K562 (cell line): ENCODE measurements around the gene PDE6G. TPM values are rescaled to one million over a fixed set of nuclear protein-coding genes. Genes with fewer than 3 reads are reported as not detected.

ENCODE experiments used
- CREB1 ChIP-seq, 2 experiments: sonication (generic) in 1 of 2; formaldehyde crosslinking in 1 of 2; IDR thresholded peaks; 2 replicates each; pipeline versions ENCODE4 v1.6.1 to v1.8.0; 2012 to 2022; ENCODE audit warnings: inconsistent platforms in 1 of 2, mild to moderate bottlenecking in 1 of 2, missing genetic modification reagents in 1 of 2, moderate library complexity in 1 of 2
- CTCFL ChIP-seq: IDR thresholded peaks from 2 replicates; pipeline ENCODE4 v1.6.1; 2011; ENCODE audit warnings: borderline replicate concordance, low read depth, mild to moderate bottlenecking, moderate library complexity, low read length; ENCODE audit not compliant: insufficient read depth, poor library complexity, severe bottlenecking
- EP300 ChIP-seq: IDR thresholded peaks from 2 replicates; pipeline ENCODE4 v1.6.1; 2012; ENCODE audit warnings: low read length, improper control_type of control experiment
- ERF ChIP-seq: fragments of 450-650 bp; formaldehyde crosslinking; IDR thresholded peaks from 2 replicates; pipeline ENCODE4 v1.4.0; 2020; ENCODE audit warnings: mild to moderate bottlenecking, mixed read lengths
- FOS ChIP-seq: IDR thresholded peaks from 3 replicates; pipeline ENCODE4 v1.6.1; 2011; ENCODE audit not compliant: insufficient read length; ENCODE audit errors: extremely low read depth
- MTA3 ChIP-seq: fragments of 450-650 bp; formaldehyde crosslinking; IDR thresholded peaks from 2 replicates; pipeline ENCODE4 v1.6.1; 2017; ENCODE audit warnings: mild to moderate bottlenecking, borderline replicate concordance
- MYNN ChIP-seq, 2 experiments: sonication (generic); formaldehyde crosslinking in 1 of 2; IDR thresholded peaks; 2 replicates each; pipeline versions ENCODE4 v1.5.0 to v1.6.1; 2016 to 2020; ENCODE audit warnings: antibody characterized with exemption in 1 of 2, missing genetic modification reagents in 1 of 2
- PHB2 ChIP-seq: fragments of 450-650 bp; IDR thresholded peaks from 2 replicates; pipeline ENCODE4 v1.6.1; 2017; ENCODE audit warnings: low read depth
- POLR2A ChIP-seq: fragments of 450-650 bp; conservative IDR thresholded peaks from 2 replicates; pipeline ENCODE4 v1.6.1; 2016
- POLR2B ChIP-seq: fragments of 450-650 bp; IDR thresholded peaks from 2 replicates; pipeline ENCODE4 v1.6.1; 2018; ENCODE audit warnings: low read depth; ENCODE audit not compliant: partially characterized antibody
- RBFOX2 ChIP-seq: fragments of 200-400 bp; formaldehyde crosslinking; IDR thresholded peaks from 2 replicates; pipeline ENCODE4 v1.6.1; 2017; ENCODE audit warnings: low read depth, mild to moderate bottlenecking, low read length, moderate library complexity
- RBM39 ChIP-seq: fragments of 200-400 bp; formaldehyde crosslinking; optimal IDR thresholded peaks from 2 replicates; pipeline ENCODE3; 2018; ENCODE audit warnings: low read depth, low read length
- SOX6 ChIP-seq: fragments of 450-650 bp; IDR thresholded peaks from 2 replicates; pipeline ENCODE4 v1.6.1; 2014; ENCODE audit warnings: mild to moderate bottlenecking
- ZBTB33 ChIP-seq: sonication (generic); formaldehyde crosslinking; IDR thresholded peaks from 2 replicates; pipeline ENCODE4 v1.8.1; 2023; ENCODE audit warnings: mild to moderate bottlenecking, missing genetic modification reagents
- ZBTB7A ChIP-seq: IDR thresholded peaks from 2 replicates; pipeline ENCODE4 v1.6.1; 2011; ENCODE audit warnings: low read depth, mild to moderate bottlenecking, low read length, moderate library complexity, borderline replicate concordance; ENCODE audit not compliant: control insufficient read depth
- ZBTB9 ChIP-seq: fragments of 450-650 bp; formaldehyde crosslinking; IDR thresholded peaks from 2 replicates; pipeline ENCODE4 v1.4.0; 2020; ENCODE audit warnings: mild to moderate bottlenecking, moderate library complexity
- ZNF175 ChIP-seq: fragments of 200-800 bp; sonication (Bioruptor generic); IDR thresholded peaks from 2 replicates; pipeline ENCODE4 v1.6.1; 2016; ENCODE audit warnings: low read depth, mild to moderate bottlenecking, missing genetic modification characterization, missing compliant biosample characterization
- polyA plus RNA-seq, 8 experiments: library from polyadenylated mRNA; depleted of rRNA in 4 of 8; stranded (reverse) in 5 of 8; unstranded in 3 of 8; fragments of >200 nt; fragmentation: Nextera tagmentation in 2 of 8; fragmentation: Illumina TruSeq in 1 of 8; extraction: Ambion mirVana in 2 of 8; extraction: Trizol in 1 of 8; gene quantifications; 2 replicates each; pipeline versions ENCODE4 v1.2.1 to v1.2.3, GENCODE V29; 2011 to 2014; ENCODE audit warnings: inconsistent platforms in 1 of 8, missing spikeins in 1 of 8
- total RNA-seq, 7 experiments: library from RNA; depleted of rRNA in 6 of 7; stranded (reverse); fragments of >200 nt in 6 of 7; fragmentation: Illumina TruSeq in 2 of 7; extraction: Trizol in 2 of 7; gene quantifications; 2 replicates each; pipeline versions ENCODE4 v1.2.1 to v1.2.3, GENCODE V29; 2011 to 2021; ENCODE audit warnings: low replicate concordance in 1 of 7
- TF ChIP-seq, protein P1 (sequence below): fragments of 200-800 bp; sonication (Bioruptor generic); IDR thresholded peaks from 2 replicates; pipeline ENCODE4 v1.6.1; 2017; ENCODE audit warnings: missing genetic modification characterization, missing compliant biosample characterization
- TF ChIP-seq, protein P2 (sequence below): fragments of 450-650 bp; formaldehyde crosslinking; IDR thresholded peaks from 2 replicates; pipeline ENCODE4 v1.4.0; 2020; ENCODE audit warnings: mild to moderate bottlenecking

PDE6G gene
- total and polyA plus RNA-seq, 9 of the 15 experiments (the other 6 are each of a cell fraction or from before 2014, with no cell fraction given): 0.14 to 0.59 TPM; not detected in 7

- TF ChIP-seq, protein P1, sequence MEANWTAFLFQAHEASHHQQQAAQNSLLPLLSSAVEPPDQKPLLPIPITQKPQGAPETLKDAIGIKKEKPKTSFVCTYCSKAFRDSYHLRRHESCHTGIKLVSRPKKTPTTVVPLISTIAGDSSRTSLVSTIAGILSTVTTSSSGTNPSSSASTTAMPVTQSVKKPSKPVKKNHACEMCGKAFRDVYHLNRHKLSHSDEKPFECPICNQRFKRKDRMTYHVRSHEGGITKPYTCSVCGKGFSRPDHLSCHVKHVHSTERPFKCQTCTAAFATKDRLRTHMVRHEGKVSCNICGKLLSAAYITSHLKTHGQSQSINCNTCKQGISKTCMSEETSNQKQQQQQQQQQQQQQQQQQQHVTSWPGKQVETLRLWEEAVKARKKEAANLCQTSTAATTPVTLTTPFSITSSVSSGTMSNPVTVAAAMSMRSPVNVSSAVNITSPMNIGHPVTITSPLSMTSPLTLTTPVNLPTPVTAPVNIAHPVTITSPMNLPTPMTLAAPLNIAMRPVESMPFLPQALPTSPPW (CRISPR knock-in tag): peak; percentile 45; the same call in 1 of the 2 replicates
- peak; percentile 67 for TF ChIP-seq POLR2A
- no peak for TF ChIP-seq CREB1 (IDR thresholded peaks at IDR 0.05)
- peak; percentile 39; the same call in 1 of the 2 replicates for TF ChIP-seq CREB1 (CRISPR knock-in tag; IDR thresholded peaks at IDR 0.05)
- TF ChIP-seq RBM39: peak; percentile 35
- TF ChIP-seq FOS: no peak
- TF ChIP-seq PHB2: no peak
- TF ChIP-seq MYNN (IDR thresholded peaks at IDR 0.05): peak; percentile 31; the same call in 1 of the 2 replicates
- TF ChIP-seq MYNN (CRISPR knock-in tag; IDR thresholded peaks at IDR 0.05): no peak
- TF ChIP-seq SOX6: no peak
- TF ChIP-seq, protein P2, sequence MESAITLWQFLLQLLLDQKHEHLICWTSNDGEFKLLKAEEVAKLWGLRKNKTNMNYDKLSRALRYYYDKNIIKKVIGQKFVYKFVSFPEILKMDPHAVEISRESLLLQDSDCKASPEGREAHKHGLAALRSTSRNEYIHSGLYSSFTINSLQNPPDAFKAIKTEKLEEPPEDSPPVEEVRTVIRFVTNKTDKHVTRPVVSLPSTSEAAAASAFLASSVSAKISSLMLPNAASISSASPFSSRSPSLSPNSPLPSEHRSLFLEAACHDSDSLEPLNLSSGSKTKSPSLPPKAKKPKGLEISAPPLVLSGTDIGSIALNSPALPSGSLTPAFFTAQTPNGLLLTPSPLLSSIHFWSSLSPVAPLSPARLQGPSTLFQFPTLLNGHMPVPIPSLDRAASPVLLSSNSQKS (CRISPR knock-in tag): no peak
- no peak for TF ChIP-seq ZNF175 (CRISPR knock-in tag)
- no peak for TF ChIP-seq EP300
- TF ChIP-seq POLR2B: peak; percentile 70
- peak; percentile 70; the same call in 1 of the 2 replicates for TF ChIP-seq MTA3
- 0 out of 2 replicates have a peak, but pooled peaks have one; percentile 21 for TF ChIP-seq ZBTB9 (CRISPR knock-in tag)
- peak; percentile 24 for TF ChIP-seq CTCFL
- TF ChIP-seq ZBTB7A: peak; percentile 74; the same call in 1 of the 2 replicates
- TF ChIP-seq RBFOX2: peak; percentile 62
- TF ChIP-seq ZBTB33 (CRISPR knock-in tag): peak; percentile 12; the same call in 1 of the 2 replicates
- 0 out of 2 replicates have a peak, but pooled peaks have one; percentile 42 for TF ChIP-seq ERF (CRISPR knock-in tag)
Measured at GRCh38 chr17:81701288-81702071, 45.1 kb upstream of the PDE6G start (continued).
